AG09319 (cell line): ENCODE results near the gene C19orf44.
"Not testable (repeated sequence)": the region's sequence is repeated elsewhere in the genome, so short reads cannot be mapped to it uniquely, and the experiment has no call there.

Experiments
- DNase-seq: peaks from one replicate; pipeline ENCODE4 v3.0.0-alpha.2; 2010; ENCODE audit warnings: low read depth; ENCODE audit errors: extremely low read depth
- CTCF ChIP-seq: IDR thresholded peaks from 2 replicates; pipeline ENCODE4 v1.5.1; 2011; ENCODE audit warnings: low read depth, mild to moderate bottlenecking, inconsistent platforms, low read length, moderate library complexity

The C19orf44 gene

GRCh38 chr19:16470541-16470910, 25.7 kb upstream of the C19orf44 start:
- DNase-seq, result no peak
- TF ChIP-seq CTCF, result no peak

- TF ChIP-seq CTCF, result no peak
- no peak for DNase-seq
These were observed 25.0 kb upstream of the C19orf44 start for GRCh38 chr19:16470911-16471811.

GRCh38 chr19:16472559-16472899, 23.7 kb upstream of the C19orf44 start:
- DNase-seq, result not testable (repeated sequence)

GRCh38 chr19:16472992-16473391, 23.2 kb upstream of the C19orf44 start:
- DNase-seq, result no peak
- no peak for TF ChIP-seq CTCF

- no peak for DNase-seq
- no peak for TF ChIP-seq CTCF
These were observed 22.3 kb upstream of the C19orf44 start for GRCh38 chr19:16473875-16474392.

GRCh38 chr19:16476401-16476800, 19.8 kb upstream of the C19orf44 start:
- no peak for DNase-seq
- no peak for TF ChIP-seq CTCF

- DNase-seq, result no peak
- TF ChIP-seq CTCF, result no peak
These were observed 18.9 kb upstream of the C19orf44 start for GRCh38 chr19:16477311-16477710.

GRCh38 chr19:16482745-16483144, 13.4 kb upstream of the C19orf44 start:
- TF ChIP-seq CTCF, result no peak
- DNase-seq, result no peak

- DNase-seq, result not testable (repeated sequence)
These were observed 9.7 kb upstream of the C19orf44 start for GRCh38 chr19:16486476-16486875.
